CD14-positive monocyte (primary cell): ENCODE results near the gene BCR. TPM values are rescaled to one million over a fixed set of nuclear protein-coding genes. Genes with fewer than 3 reads are reported as not detected.

Experiments
- DNase-seq, 3 donors: peaks; one replicate each; pipeline ENCODE4 v3.0.0-alpha.2; 2011 to 2022
- H2AFZ ChIP-seq: 2 replicates; pipeline ENCODE4 v1.6.0; 2012; ENCODE audit warnings: mild to moderate bottlenecking, low read depth, low read length, inconsistent platforms; ENCODE audit not compliant: insufficient read depth, poor library complexity, severe bottlenecking
- H3K27ac ChIP-seq, 2 donors: 1 replicate in 1 of 2; 2 replicates in 1 of 2; pipeline ENCODE4 v1.5.1; 2012 to 2013; ENCODE audit warnings: low read length in 2 of 2, control low read depth in 1 of 2, inconsistent platforms in 1 of 2, low read depth in 1 of 2, mild to moderate bottlenecking in 1 of 2
- H3K27me3 ChIP-seq, 2 donors: one replicate each; pipeline versions ENCODE4 v1.6.0 to v1.6.1; 2011 to 2013; ENCODE audit warnings: low read length in 2 of 2; ENCODE audit not compliant: control insufficient read depth in 2 of 2, insufficient read depth in 2 of 2
- H3K36me3 ChIP-seq, 2 donors: replicated peaks in 1 of 2; 1 replicate in 1 of 2; 2 replicates in 1 of 2; pipeline versions ENCODE4 v1.5.1 to v1.6.1; 2012 to 2013; ENCODE audit warnings: low read length in 2 of 2, control low read depth in 1 of 2, inconsistent platforms in 1 of 2, mild to moderate bottlenecking in 1 of 2; ENCODE audit not compliant: insufficient read depth in 2 of 2, control insufficient read depth in 1 of 2
- H3K4me1 ChIP-seq, 2 donors: 1 replicate in 1 of 2; 2 replicates in 1 of 2; pipeline versions ENCODE4 v1.5.1 to v1.6.1; 2012 to 2013; ENCODE audit warnings: low read length in 2 of 2, control low read depth in 1 of 2, inconsistent platforms in 1 of 2, mild to moderate bottlenecking in 1 of 2, moderate library complexity in 1 of 2; ENCODE audit not compliant: insufficient read depth in 2 of 2, control insufficient read depth in 1 of 2
- H3K4me2 ChIP-seq: replicated peaks from 2 replicates; pipeline ENCODE3; 2012; ENCODE audit warnings: low read length, moderate library complexity, mild to moderate bottlenecking; ENCODE audit not compliant: poor library complexity, severe bottlenecking; ENCODE audit errors: extremely low read depth
- H3K4me3 ChIP-seq, 3 experiments: fragments of 200-600 bp in 1 of 3; sonication (generic) in 1 of 3; replicated peaks in 1 of 3; 1 replicate in 2 of 3; 2 replicates in 1 of 3; pipeline ENCODE4 v1.5.1; 2011 to 2013; ENCODE audit warnings: low read length in 3 of 3, mild to moderate bottlenecking in 3 of 3, control low read depth in 2 of 3, low read depth in 2 of 3, inconsistent platforms in 1 of 3, moderate library complexity in 1 of 3
- H3K79me2 ChIP-seq: 2 replicates; pipeline ENCODE4 v1.6.0; 2012; ENCODE audit warnings: mild to moderate bottlenecking, control low read depth, inconsistent platforms, low read length, moderate library complexity; ENCODE audit not compliant: insufficient read depth
- H3K9ac ChIP-seq: 2 replicates; pipeline ENCODE4 v1.6.0; 2017; ENCODE audit warnings: low read length, mild to moderate bottlenecking; ENCODE audit not compliant: insufficient read depth, poor library complexity, severe bottlenecking
- H3K9me3 ChIP-seq, 2 donors: replicated peaks in 1 of 2; 1 replicate in 1 of 2; 2 replicates in 1 of 2; pipeline versions ENCODE4 v1.5.1 to v1.6.1; 2012 to 2013; ENCODE audit warnings: low read length in 2 of 2, control low read depth in 1 of 2; ENCODE audit not compliant: control insufficient read depth in 1 of 2, insufficient read depth in 1 of 2
- H4K20me1 ChIP-seq: 2 replicates; pipeline ENCODE4 v1.6.0; 2012; ENCODE audit warnings: mild to moderate bottlenecking, low read length, control low read depth, moderate library complexity; ENCODE audit not compliant: insufficient read depth
- H3K27ac Mint-ChIP-seq, 7 donors: one replicate each; pipeline ENCODE4 v1.8.0; 2020; ENCODE audit warnings: mild to moderate bottlenecking in 7 of 7, mixed read lengths in 7 of 7, moderate library complexity in 6 of 7, inconsistent platforms in 2 of 7
- H3K27me3 Mint-ChIP-seq, 3 donors: one replicate each; pipeline ENCODE4 v1.8.0; 2021 to 2022; ENCODE audit warnings: low read depth in 3 of 3, mild to moderate bottlenecking in 3 of 3, mixed read lengths in 3 of 3, moderate library complexity in 3 of 3, inconsistent platforms in 1 of 3
- H3K36me3 Mint-ChIP-seq, 2 donors: one replicate each; pipeline ENCODE4 v1.8.0; 2020; ENCODE audit warnings: mixed read lengths in 2 of 2, inconsistent platforms in 1 of 2, mild to moderate bottlenecking in 1 of 2
- H3K4me1 Mint-ChIP-seq: one replicate; pipeline ENCODE4 v1.8.0; 2020; ENCODE audit warnings: mild to moderate bottlenecking, mixed read lengths
- H3K4me3 Mint-ChIP-seq, 2 donors: one replicate each; pipeline ENCODE4 v1.8.0; 2020; ENCODE audit warnings: mild to moderate bottlenecking in 2 of 2, mixed read lengths in 2 of 2, moderate library complexity in 1 of 2
- H3K9me3 Mint-ChIP-seq, 7 donors: one replicate each; pipeline ENCODE4 v1.8.0; 2020 to 2022; ENCODE audit warnings: mixed read lengths in 7 of 7, mild to moderate bottlenecking in 6 of 7, moderate library complexity in 6 of 7, inconsistent platforms in 2 of 7
- WGBS: methylation state at CpG from one replicate; pipeline ENCODE4 v1.1.5; 2013; ENCODE audit warnings: missing lambda C conversion rate; ENCODE audit not compliant: insufficient coverage; 5-methylcytosine and 5-hydroxymethylcytosine counted together
- intact Hi-C, 2 donors: fragments of 100-400 bp; cut with micrococcal nuclease; formaldehyde crosslinking; loops; one replicate each; pipeline versions ENCODE4 v1.15.0 to v1.15.1; 2023
- polyA plus RNA-seq, 3 donors: library from polyadenylated mRNA; depleted of rRNA in 1 of 3; unstranded in 2 of 3; stranded (reverse) in 1 of 3; fragments of 300-500 nt in 2 of 3; fragments of >200 nt in 1 of 3; fragmentation: Illumina TruSeq in 2 of 3; gene quantifications; 1 replicate in 2 of 3; 2 replicates in 1 of 3; pipeline ENCODE4 v1.2.3, GENCODE V29; 2012 to 2021
- TF ChIP-seq, protein P1 (sequence below): fragments of 200-600 bp; IDR thresholded peaks from one replicate; pipeline ENCODE4 v1.8.0; 2022; ENCODE audit warnings: antibody characterized with exemption, mild to moderate bottlenecking

Gene BCR
- polyA plus RNA-seq, 3 donors, result 0.97 to 20.9 (median 0.97) TPM

DNA sequence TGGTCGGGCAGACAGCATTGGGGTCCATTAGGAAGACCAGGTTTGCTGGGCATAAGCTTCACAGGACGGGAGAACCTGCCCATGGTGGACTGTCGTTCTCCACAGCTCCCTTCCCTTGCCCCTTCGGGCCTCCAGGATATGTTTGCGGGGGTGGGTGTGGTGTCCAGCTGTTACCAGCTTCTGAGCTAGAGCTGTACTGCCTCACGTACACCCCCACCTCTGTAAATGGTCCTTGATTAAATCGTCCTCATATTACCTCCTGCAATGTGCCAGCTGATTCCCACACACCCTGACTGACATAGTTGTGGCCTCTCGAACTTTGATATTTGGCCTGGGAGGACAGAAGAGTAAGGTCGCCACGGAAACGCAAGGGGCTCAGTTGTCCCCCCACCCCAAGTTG, 16.2 kb upstream of the BCR start:
- H3K4me2 ChIP-seq, result no peak overlapping the region
- Mint-ChIP-seq H3K9me3 (peaks cover 0 to 4% (median 2%) of the 10 kb centered on the region in 7 donors), H3K4me1 (peaks cover 5% of the 10 kb centered on the region), H3K36me3 (no peaks in the 10 kb centered on the region), H3K4me3 (no peak overlapping the region), H3K27ac (no peak overlapping the region), H3K27me3 (peaks cover 2 to 5% (median 2%) of the 10 kb centered on the region in 3 donors)
- H4K20me1 ChIP-seq, result no peaks in the 10 kb centered on the region
- 92% methylated on average over 9 of the region's 11 CpGs for WGBS
- H3K79me2 ChIP-seq, result no peaks in the 10 kb centered on the region
- peaks cover 4 to 5% of the 10 kb centered on the region in 2 donors for H3K4me1 ChIP-seq
- H3K27ac ChIP-seq, result no peak overlapping the region
- TF ChIP-seq, protein P1, sequence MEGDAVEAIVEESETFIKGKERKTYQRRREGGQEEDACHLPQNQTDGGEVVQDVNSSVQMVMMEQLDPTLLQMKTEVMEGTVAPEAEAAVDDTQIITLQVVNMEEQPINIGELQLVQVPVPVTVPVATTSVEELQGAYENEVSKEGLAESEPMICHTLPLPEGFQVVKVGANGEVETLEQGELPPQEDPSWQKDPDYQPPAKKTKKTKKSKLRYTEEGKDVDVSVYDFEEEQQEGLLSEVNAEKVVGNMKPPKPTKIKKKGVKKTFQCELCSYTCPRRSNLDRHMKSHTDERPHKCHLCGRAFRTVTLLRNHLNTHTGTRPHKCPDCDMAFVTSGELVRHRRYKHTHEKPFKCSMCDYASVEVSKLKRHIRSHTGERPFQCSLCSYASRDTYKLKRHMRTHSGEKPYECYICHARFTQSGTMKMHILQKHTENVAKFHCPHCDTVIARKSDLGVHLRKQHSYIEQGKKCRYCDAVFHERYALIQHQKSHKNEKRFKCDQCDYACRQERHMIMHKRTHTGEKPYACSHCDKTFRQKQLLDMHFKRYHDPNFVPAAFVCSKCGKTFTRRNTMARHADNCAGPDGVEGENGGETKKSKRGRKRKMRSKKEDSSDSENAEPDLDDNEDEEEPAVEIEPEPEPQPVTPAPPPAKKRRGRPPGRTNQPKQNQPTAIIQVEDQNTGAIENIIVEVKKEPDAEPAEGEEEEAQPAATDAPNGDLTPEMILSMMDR, result no peak
- H3K9me3 ChIP-seq, result no peaks in the 10 kb centered on the region
- no peak overlapping the region for H3K4me3 ChIP-seq
- H3K9ac ChIP-seq, result no peak overlapping the region
- H3K27me3 ChIP-seq, result no peaks in the 10 kb centered on the region
- H2AFZ ChIP-seq, result no peak overlapping the region
- no peak for DNase-seq
- no peaks in the 10 kb centered on the region for H3K36me3 ChIP-seq
- intact Hi-C loops, result no loop called here

DNA sequence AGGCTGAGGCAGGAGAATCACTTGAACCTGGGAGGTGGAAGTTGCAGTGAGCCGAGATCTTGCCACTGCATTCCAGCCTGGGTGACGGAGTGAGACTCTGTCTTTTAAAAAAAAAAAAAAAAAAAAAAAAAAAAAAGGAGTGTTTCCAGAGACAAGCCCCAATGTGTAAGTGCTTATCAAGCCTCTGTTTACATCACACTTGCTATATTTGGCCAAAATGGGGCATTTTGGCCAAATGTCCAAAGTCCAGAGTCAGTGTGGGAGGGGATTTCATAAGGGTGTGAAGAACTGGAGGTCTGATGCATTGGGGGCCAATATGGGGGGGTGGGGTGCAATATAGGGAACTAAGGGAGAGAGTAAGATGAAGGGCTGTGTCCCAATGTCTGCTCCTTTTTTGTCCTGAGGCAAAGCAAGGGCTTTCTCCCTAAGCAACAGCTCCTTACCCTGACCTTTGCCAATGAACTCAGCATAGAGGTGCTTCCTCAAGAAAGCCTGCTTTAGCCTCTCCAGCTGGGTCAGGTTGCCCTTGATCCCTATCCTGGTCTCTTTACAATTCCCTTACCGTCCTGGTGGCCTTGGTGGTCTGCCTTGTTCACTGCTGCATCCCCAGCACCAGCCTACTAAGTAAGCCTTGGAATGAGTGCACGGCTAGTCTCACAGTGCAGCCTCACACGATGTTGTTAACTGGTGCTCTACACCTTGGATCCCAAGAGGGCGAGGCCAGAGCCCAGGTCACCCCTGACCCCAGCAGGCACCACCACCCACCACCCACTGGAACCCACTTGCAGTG, 14.1 kb upstream of the BCR start:
- no peak overlapping the region for H3K27ac Mint-ChIP-seq
- Histone ChIP-seq H3K4me2 (no peak overlapping the region), H3K27ac (no peak overlapping the region), H3K4me1 (no peaks in the 10 kb centered on the region), H3K4me3 (no peak overlapping the region), H2AFZ (no peak overlapping the region), H3K9ac (no peak overlapping the region), H3K36me3 (no peaks in the 10 kb centered on the region), H3K27me3 (no peaks in the 10 kb centered on the region), H3K9me3 (no peaks in the 10 kb centered on the region), H3K79me2 (no peaks in the 10 kb centered on the region), H4K20me1 (no peaks in the 10 kb centered on the region)
- H3K4me3 Mint-ChIP-seq, result no peak overlapping the region
- 88% methylated on average over 3 of the region's 6 CpGs for WGBS
- no peak for DNase-seq
- intact Hi-C loops, result no loop called here
- peaks cover 0 to 4% (median 2%) of the 10 kb centered on the region in 7 donors for H3K9me3 Mint-ChIP-seq
- no peaks in the 10 kb centered on the region for H3K4me1 Mint-ChIP-seq
- H3K27me3 Mint-ChIP-seq, result peaks cover 2 to 5% (median 2%) of the 10 kb centered on the region in 3 donors
- TF ChIP-seq, protein P1, result no peak
- H3K36me3 Mint-ChIP-seq, result no peaks in the 10 kb centered on the region
